Ishikawa (cell line): ENCODE measurements around the gene MYL5.

Experiments
- CEBPB ChIP-seq: IDR thresholded peaks from 2 replicates; pipeline ENCODE4 v1.6.1; 2012
- CREB1 ChIP-seq: IDR thresholded peaks from 2 replicates; pipeline ENCODE4 v1.6.1; 2012; ENCODE audit warnings: low read depth
- EGR1 ChIP-seq: IDR thresholded peaks from 2 replicates; pipeline ENCODE4 v1.6.1; 2012
- EP300 ChIP-seq: IDR thresholded peaks from 2 replicates; pipeline ENCODE4 v1.6.1; 2012; ENCODE audit warnings: borderline replicate concordance
- FOXM1 ChIP-seq: IDR thresholded peaks from 2 replicates; pipeline ENCODE4 v1.6.1; 2012; ENCODE audit warnings: low read depth, borderline replicate concordance
- MAX ChIP-seq: IDR thresholded peaks from 2 replicates; pipeline ENCODE4 v1.6.1; 2012
- NFIC ChIP-seq: IDR thresholded peaks from 2 replicates; pipeline ENCODE4 v1.6.1; 2012
- RAD21 ChIP-seq: IDR thresholded peaks from 2 replicates; pipeline ENCODE4 v1.6.1; 2012; ENCODE audit warnings: low read depth
- REST ChIP-seq: IDR thresholded peaks from 2 replicates; pipeline ENCODE4 v1.6.1; 2012; ENCODE audit warnings: low read depth, mild to moderate bottlenecking
- TAF1 ChIP-seq: IDR thresholded peaks from 2 replicates; pipeline ENCODE4 v1.6.1; 2012; ENCODE audit warnings: low read depth, mild to moderate bottlenecking
- TCF12 ChIP-seq: IDR thresholded peaks from 2 replicates; pipeline ENCODE4 v1.6.1; 2012; ENCODE audit warnings: low read depth
- TEAD4 ChIP-seq: IDR thresholded peaks from 2 replicates; pipeline ENCODE4 v1.6.1; 2012
- USF1 ChIP-seq: IDR thresholded peaks from 2 replicates; pipeline ENCODE4 v1.6.1; 2012
- YY1 ChIP-seq: IDR thresholded peaks from 2 replicates; pipeline ENCODE4 v1.6.1; 2012; ENCODE audit warnings: low read depth
- ZBTB7A ChIP-seq: IDR thresholded peaks from 2 replicates; pipeline ENCODE4 v1.6.1; 2012; ENCODE audit warnings: low read depth

MYL5 gene

GRCh38 chr4:684623-685327, 10.4 kb downstream of the MYL5 start:
- TF ChIP-seq USF1 (no peak), RAD21 (no peak), TCF12 (no peak), TEAD4 (no peak), EP300 (no peak), MAX (no peak), TAF1 (no peak), CREB1 (no peak), FOXM1 (no peak), CEBPB (no peak), YY1 (no peak), NFIC (no peak), ZBTB7A (no peak), REST (no peak), EGR1 (no peak)

GRCh38 chr4:685679-686412, 11.5 kb downstream of the MYL5 start:
- no peak for TF ChIP-seq EGR1
- TF ChIP-seq CEBPB = no peak

GRCh38 chr4:686413-687040, 12.2 kb downstream of the MYL5 start:
- no peak for TF ChIP-seq YY1
- TF ChIP-seq TEAD4 = no peak
- TF ChIP-seq RAD21 = no peak

GRCh38 chr4:687048-687970, 13.0 kb downstream of the MYL5 start:
- no peak for TF ChIP-seq MAX
- TF ChIP-seq RAD21 = no peak
- no peak for TF ChIP-seq YY1
- TF ChIP-seq TAF1 = no peak
- TF ChIP-seq REST = no peak
- TF ChIP-seq TCF12 = no peak
- no peak for TF ChIP-seq ZBTB7A

GRCh38 chr4:687971-688853, 13.9 kb downstream of the MYL5 start:
- TF ChIP-seq CEBPB = no peak
- TF ChIP-seq RAD21 = no peak
- no peak for TF ChIP-seq YY1
- TF ChIP-seq CREB1 = no peak
- no peak for TF ChIP-seq EGR1
- TF ChIP-seq NFIC = no peak
- TF ChIP-seq REST = no peak
- no peak for TF ChIP-seq EP300
- no peak for TF ChIP-seq ZBTB7A
- no peak for TF ChIP-seq USF1
- TF ChIP-seq MAX = no peak
- TF ChIP-seq TAF1 = no peak
- no peak for TF ChIP-seq FOXM1
- no peak for TF ChIP-seq TEAD4
